Stimulated activated CD8-positive, alpha-beta memory T cell treated with anti-CD3 and anti-CD28 coated beads, Interleukin-7, amount 100 ng/mL, for 1 hour (primary cell): ENCODE results near the gene CLSTN2.

Source experiments
- DNase-seq, 2 donors: peaks; one replicate each; pipeline ENCODE4 v3.0.0-alpha.2; 2020; ENCODE audit warnings: low read depth in 2 of 2

The CLSTN2 gene

GRCh38 chr3:140378571-140379340, 443.8 kb downstream of the CLSTN2 start:
- no peak for DNase-seq

- DNase-seq = no peak
Observed at GRCh38 chr3:140384028-140384771, 449.2 kb downstream of the CLSTN2 start.

GRCh38 chr3:140384876-140385275, 449.9 kb downstream of the CLSTN2 start:
- DNase-seq = no peak

GRCh38 chr3:140386357-140387100, 451.5 kb downstream of the CLSTN2 start:
- DNase-seq = no peak

- DNase-seq = no peak
Observed at GRCh38 chr3:140387244-140387643, 452.3 kb downstream of the CLSTN2 start.

GRCh38 chr3:140388202-140388922, 453.4 kb downstream of the CLSTN2 start:
- no peak for DNase-seq

- no peak for DNase-seq
Observed at GRCh38 chr3:140391061-140391460, 456.1 kb downstream of the CLSTN2 start.

GRCh38 chr3:140394488-140395133, 459.6 kb downstream of the CLSTN2 start:
- no peak for DNase-seq

GRCh38 chr3:140395134-140396075, 460.4 kb downstream of the CLSTN2 start:
- no peak for DNase-seq

- DNase-seq = no peak
Observed at GRCh38 chr3:140396110-140396509, 461.1 kb downstream of the CLSTN2 start.

- no peak for DNase-seq
Observed at GRCh38 chr3:140397847-140398246, 462.9 kb downstream of the CLSTN2 start.

- DNase-seq = no peak
Observed at GRCh38 chr3:140398387-140398786, 463.4 kb downstream of the CLSTN2 start.

GRCh38 chr3:140399871-140400270, 464.9 kb downstream of the CLSTN2 start:
- DNase-seq = no peak

- DNase-seq = no peak
Observed at GRCh38 chr3:140403079-140403478, 468.1 kb downstream of the CLSTN2 start.

- no peak for DNase-seq
Observed at GRCh38 chr3:140403608-140404007, 468.6 kb downstream of the CLSTN2 start.

GRCh38 chr3:140406655-140407054, 471.7 kb downstream of the CLSTN2 start:
- no peak for DNase-seq

- no peak for DNase-seq
Observed at GRCh38 chr3:140408252-140408651, 473.3 kb downstream of the CLSTN2 start.

- no peak for DNase-seq
Observed at GRCh38 chr3:140416666-140417065, 481.7 kb downstream of the CLSTN2 start.

- no peak for DNase-seq
Observed at GRCh38 chr3:140420621-140421357, 485.8 kb downstream of the CLSTN2 start.
